HepG2 (cell line): Measurements from ENCODE around the gene UAP1L1.

Experiments
- FOSL1 ChIP-seq: sonication (generic); formaldehyde crosslinking; IDR thresholded peaks from 2 replicates; pipeline ENCODE4 v1.9.0; 2021; ENCODE audit warnings: missing genetic modification reagents, borderline replicate concordance
- RAD21 ChIP-seq: fragments of 450-650 bp; formaldehyde crosslinking; IDR thresholded peaks from 2 replicates; pipeline ENCODE4 v1.5.0; 2020; ENCODE audit warnings: mild to moderate bottlenecking
- RFXAP ChIP-seq: sonication (generic); formaldehyde crosslinking; IDR thresholded peaks from 2 replicates; pipeline ENCODE4 v1.4.0; 2020; ENCODE audit warnings: missing genetic modification reagents, borderline replicate concordance
- TGIF2 ChIP-seq: IDR thresholded peaks from 2 replicates; pipeline ENCODE4 v1.6.1; 2016; ENCODE audit warnings: control low read depth, missing compliant biosample characterization
- ZBTB25 ChIP-seq: IDR thresholded peaks from 2 replicates; pipeline ENCODE4 v1.6.1; 2018; ENCODE audit warnings: missing genetic modification reagents
- ZBTB8A ChIP-seq: sonication (generic); formaldehyde crosslinking; IDR thresholded peaks from 2 replicates; pipeline ENCODE4 v1.4.0; 2020; ENCODE audit warnings: mild to moderate bottlenecking, low read depth, missing genetic modification reagents, borderline replicate concordance
- ZFP36L2 ChIP-seq: sonication (generic); formaldehyde crosslinking; IDR thresholded peaks from 2 replicates; pipeline ENCODE4 v1.4.0; 2020; ENCODE audit warnings: missing genetic modification reagents
- ZNF274 ChIP-seq: sonication (generic); formaldehyde crosslinking; IDR thresholded peaks from 2 replicates; pipeline ENCODE4 v1.5.1; 2020; ENCODE audit warnings: mild to moderate bottlenecking, missing genetic modification reagents
- ZNF414 ChIP-seq: sonication (generic); formaldehyde crosslinking; IDR thresholded peaks from 2 replicates; pipeline ENCODE4 v1.5.0; 2020; ENCODE audit warnings: missing genetic modification reagents
- ZNF704 ChIP-seq: sonication (generic); formaldehyde crosslinking; IDR thresholded peaks from 2 replicates; pipeline ENCODE4 v1.8.1; 2023; ENCODE audit warnings: mild to moderate bottlenecking, inconsistent platforms, moderate library complexity, missing genetic modification reagents, borderline replicate concordance

- TF ChIP-seq ZBTB8A (CRISPR knock-in tag) (no peak), ZBTB25 (CRISPR knock-in tag) (no peak), ZNF274 (CRISPR knock-in tag) (no peak), ZNF414 (no peak), ZNF704 (CRISPR knock-in tag) (no peak), TGIF2 (CRISPR knock-in tag) (no peak), FOSL1 (CRISPR knock-in tag) (no peak), RFXAP (no peak), RAD21 (no peak), ZFP36L2 (CRISPR knock-in tag) (no peak)
Observed at GRCh38 chr9:137128862-137129455, 51.6 kb downstream of the UAP1L1 start.
